Peyer's patch (tissue), 4 donors: ENCODE results near the gene OR1Q1.

Experiments
- POLR2A ChIP-seq, 2 donors: fragments of 450-650 bp; IDR thresholded peaks; one replicate each; pipeline ENCODE4 v1.5.1; 2017; ENCODE audit warnings: antibody characterized with exemption in 2 of 2, mild to moderate bottlenecking in 2 of 2, moderate library complexity in 2 of 2
- TF ChIP-seq, protein P1 (sequence below), 6 experiments: fragments of 450-650 bp in 4 of 6; fragments of 200-600 bp in 2 of 6; sonication (generic) in 1 of 6; IDR thresholded peaks; one replicate each; pipeline ENCODE4 v1.5.1; 2017 to 2019; ENCODE audit warnings: antibody characterized with exemption in 6 of 6, mild to moderate bottlenecking in 3 of 6, moderate library complexity in 1 of 6

DNA sequence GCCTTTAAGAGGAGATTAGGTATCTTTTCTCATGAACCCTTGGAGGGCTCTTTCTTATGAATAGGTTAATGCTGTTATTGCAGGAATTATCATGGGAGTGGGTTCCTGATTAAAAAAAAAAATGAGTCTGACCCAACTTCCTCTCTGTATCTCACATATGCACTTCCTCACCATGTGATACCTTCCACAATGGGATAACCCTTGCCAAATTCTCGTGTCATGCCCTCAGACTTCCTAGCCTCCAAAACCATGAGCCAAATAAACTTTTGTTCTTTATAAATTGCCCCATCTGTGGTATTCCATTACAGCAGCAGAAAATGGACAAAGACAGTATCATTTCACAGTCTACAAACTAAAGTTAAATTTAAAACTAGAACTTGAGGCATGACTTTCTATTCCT lies 41.8 kb downstream of the OR1Q1 start:
- TF ChIP-seq, protein P1, sequence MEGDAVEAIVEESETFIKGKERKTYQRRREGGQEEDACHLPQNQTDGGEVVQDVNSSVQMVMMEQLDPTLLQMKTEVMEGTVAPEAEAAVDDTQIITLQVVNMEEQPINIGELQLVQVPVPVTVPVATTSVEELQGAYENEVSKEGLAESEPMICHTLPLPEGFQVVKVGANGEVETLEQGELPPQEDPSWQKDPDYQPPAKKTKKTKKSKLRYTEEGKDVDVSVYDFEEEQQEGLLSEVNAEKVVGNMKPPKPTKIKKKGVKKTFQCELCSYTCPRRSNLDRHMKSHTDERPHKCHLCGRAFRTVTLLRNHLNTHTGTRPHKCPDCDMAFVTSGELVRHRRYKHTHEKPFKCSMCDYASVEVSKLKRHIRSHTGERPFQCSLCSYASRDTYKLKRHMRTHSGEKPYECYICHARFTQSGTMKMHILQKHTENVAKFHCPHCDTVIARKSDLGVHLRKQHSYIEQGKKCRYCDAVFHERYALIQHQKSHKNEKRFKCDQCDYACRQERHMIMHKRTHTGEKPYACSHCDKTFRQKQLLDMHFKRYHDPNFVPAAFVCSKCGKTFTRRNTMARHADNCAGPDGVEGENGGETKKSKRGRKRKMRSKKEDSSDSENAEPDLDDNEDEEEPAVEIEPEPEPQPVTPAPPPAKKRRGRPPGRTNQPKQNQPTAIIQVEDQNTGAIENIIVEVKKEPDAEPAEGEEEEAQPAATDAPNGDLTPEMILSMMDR (IDR thresholded peaks at IDR 0.05), result no peak
- TF ChIP-seq POLR2A (IDR thresholded peaks at IDR 0.05), result no peak
